ENCODE measurements around the gene CCDC81.
"Not testable (repeated sequence)": the region's sequence is repeated elsewhere in the genome, so short reads cannot be mapped to it uniquely, and the experiment has no call there.

CCDC81 gene

DNA sequence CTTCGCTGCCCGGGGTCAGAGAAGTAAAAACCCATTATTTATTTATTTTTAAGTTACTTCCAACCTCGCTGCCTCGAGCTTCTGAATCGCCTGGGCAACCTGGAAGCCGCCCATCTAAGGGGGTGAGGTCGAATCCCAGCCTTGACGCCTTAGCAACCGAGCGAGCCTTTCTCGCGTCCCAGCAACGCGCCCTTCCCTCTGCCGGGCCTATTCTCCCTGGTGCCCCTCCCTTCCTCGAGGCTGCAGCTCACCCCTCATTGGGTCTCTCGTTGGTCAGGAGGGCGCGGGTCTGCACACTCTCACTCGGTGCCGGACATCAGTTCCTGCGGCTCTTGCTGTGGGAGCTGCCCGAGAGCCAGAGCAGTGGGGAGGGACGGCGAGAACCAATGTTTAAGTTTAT, at the start of gene CCDC81:
TSS of gene CCDC81 (plus strand) at position 302 of the 400 bp plus-strand sequence. CDS start 277 bp downstream, outside the sequence.
- no peak for FAIRE-seq
- DNase-seq (ENCODE audit: insufficient read length, low spot score) = no peak

DNA sequence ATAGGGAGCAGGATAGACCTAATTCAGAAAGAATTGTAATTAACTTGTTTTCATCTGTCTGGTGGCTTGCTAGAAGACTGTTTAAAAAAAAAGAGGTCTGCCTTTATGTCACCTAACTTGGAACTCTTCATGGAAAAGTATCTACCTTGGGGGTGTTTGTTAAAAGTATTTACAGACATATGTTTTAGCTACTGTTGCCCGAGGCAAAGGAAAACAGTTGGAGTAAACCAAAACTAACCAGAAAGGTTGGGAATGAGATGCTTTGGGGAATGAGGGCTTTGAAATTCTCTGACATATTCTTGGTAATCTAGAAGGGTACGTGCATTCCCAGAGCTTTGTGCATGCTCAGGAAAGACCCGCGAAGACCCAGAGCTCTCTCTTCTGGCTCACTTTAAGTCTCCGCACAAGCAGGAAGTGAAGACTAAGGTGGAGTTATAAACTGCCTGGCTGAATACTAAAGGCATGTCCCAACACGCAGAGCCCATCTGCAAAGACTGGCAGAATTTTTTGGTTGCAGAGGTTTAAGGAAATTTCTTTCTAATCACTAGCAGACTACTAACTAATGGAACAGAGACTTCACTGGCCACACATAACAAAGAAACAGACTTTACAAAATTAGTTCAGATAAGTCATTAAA, 39.4 kb upstream of the CCDC81 start:
- no peak for DNase-seq (ENCODE audit: insufficient read length, low spot score)

DNA sequence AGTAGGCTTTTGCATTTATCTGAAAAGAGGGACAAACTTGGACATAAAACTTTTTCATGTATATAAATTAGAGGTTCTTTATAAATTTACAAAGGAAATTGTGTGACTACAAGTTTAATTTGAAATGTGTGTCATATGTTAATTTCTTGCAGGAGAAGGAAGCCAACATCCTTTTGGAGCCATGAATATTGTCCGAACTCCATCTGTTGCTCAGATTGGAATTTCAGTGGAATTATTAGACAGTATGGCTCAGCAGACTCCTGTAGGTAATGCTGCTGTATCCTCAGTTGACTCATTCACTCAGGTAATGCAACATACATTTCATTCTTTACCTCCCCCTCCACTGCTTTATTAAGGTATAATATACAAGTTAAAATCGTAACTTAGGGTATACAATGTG, 37.5 kb upstream of the CCDC81 start:
- FAIRE-seq = no peak
- DNase-seq (ENCODE audit: insufficient read length, low spot score) = no peak

More for the DNA sequence above, 39.4 kb upstream of the CCDC81 start:
- no peak for FAIRE-seq

- DNase-seq (ENCODE audit: insufficient read length, low spot score) (no peak), FAIRE-seq (no peak)
These were observed 33.3 kb upstream of the CCDC81 start for GRCh38 chr11:86341382-86341781.

DNA sequence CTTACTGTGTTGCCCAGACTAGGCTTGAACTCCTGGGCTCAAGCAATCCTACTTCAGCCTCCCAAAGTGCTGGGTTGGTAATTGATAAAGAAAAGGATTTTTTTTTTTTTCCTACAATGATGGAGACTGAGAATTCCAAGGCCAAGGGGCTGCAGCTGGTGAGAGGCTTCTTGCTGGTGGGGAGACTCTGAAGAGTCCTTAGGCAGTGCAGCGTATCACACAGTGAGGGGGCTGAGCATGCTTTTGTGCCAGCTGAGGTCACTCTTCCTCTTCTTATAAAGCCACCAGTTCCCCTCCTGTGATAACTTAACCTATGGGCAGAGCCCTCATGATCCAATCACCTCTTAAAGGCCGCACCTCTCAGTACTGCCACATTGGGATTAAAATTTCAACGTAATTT, 28.2 kb upstream of the CCDC81 start:
- FAIRE-seq (no peak), DNase-seq (ENCODE audit: insufficient read length, low spot score) (no peak)

DNA sequence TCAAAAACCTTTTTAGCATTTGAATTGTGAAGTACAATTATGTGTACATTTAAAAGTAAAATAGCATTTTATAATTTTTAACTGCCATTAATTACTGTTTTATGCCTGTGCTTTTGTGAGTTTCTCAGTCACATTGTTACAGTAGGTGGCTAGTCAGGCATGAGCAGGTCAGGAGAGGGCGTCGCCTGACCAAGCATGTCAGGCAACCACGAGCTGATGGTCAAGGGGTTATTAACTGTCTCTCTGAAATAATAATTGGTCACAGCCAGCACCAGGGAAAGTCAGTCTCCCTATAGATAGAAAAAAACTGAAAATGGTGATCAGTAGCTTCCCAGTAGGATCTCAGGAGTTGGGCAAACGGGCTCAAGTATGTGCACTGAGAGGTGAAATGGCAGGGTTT, 19.4 kb upstream of the CCDC81 start:
- FAIRE-seq (no peak), DNase-seq (ENCODE audit: insufficient read length, low spot score) (no peak)

GRCh38 chr11:86357412-86357811, 17.3 kb upstream of the CCDC81 start:
- not testable (repeated sequence) for FAIRE-seq; DNase-seq (ENCODE audit: insufficient read length, low spot score)

DNA sequence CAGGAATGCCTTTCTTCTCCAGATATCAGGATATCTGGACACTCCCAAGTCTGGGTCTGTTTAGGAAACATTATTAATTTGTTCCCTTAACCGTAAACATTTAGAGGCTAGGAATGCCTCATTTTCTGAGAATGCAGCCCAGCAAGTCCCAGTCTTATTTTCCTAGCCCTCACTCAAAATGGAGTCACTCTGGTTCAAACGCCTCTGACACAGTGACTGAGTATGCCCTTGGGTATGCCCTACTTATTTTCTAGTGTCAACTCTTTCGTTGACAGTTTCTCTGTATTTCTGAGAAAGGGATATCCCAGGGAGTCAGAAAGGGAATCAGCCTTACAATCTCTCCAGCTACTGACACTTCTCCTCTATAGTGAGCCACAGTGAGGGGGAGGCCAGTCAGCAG, 16.0 kb upstream of the CCDC81 start:
- DNase-seq (ENCODE audit: insufficient read length, low spot score) = no peak
- FAIRE-seq = no peak

- FAIRE-seq (no peak), DNase-seq (ENCODE audit: insufficient read length, low spot score) (peak; percentile 60)
These were observed 13.8 kb upstream of the CCDC81 start for GRCh38 chr11:86360775-86361395.

GRCh38 chr11:86363424-86363823, 11.3 kb upstream of the CCDC81 start:
- FAIRE-seq = no peak

DNA sequence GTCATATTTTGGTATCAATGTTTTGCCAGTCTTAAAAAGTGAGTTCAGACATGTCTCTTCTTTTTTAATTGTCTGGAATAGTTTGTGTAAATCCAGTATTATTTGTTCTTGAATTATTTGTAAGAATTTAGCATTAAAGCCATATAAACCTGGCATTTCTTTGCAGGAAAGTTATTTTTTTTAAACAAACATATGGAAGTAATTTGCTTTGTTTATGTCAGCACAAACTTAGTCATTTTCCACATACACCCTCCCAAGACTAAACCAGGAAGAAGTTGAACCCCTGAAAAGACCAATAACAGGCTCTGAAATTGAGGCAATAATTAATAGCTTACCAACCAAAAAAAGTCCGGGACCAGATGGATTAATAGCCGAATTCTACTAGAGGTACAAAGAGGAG, 9.1 kb upstream of the CCDC81 start:
- DNase-seq (ENCODE audit: insufficient read length, low spot score) = no peak
- no peak for FAIRE-seq

More at GRCh38 chr11:86363424-86363823, 11.3 kb upstream of the CCDC81 start:
- DNase-seq (ENCODE audit: insufficient read length, low spot score) = no peak

DNA sequence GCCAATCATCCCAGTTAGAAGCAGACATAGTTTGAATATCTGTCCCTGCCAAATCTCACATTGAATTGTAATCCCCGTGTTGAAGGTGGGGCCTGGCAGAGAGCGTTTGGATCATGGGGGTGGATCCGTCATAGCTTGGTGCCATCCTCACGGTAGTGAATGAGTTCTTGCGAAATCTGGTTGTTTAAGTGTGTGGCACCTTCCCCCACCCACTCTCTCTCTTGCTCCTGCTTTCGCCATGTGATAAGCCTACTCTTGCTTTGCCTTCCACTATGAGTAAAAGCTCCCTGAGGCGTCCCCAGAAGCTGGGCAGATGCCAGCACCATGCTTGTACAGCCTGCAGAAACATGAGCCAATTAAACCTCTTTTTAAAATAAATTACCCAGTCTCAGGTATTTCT, 5.0 kb upstream of the CCDC81 start:
- no peak for FAIRE-seq

DNA sequence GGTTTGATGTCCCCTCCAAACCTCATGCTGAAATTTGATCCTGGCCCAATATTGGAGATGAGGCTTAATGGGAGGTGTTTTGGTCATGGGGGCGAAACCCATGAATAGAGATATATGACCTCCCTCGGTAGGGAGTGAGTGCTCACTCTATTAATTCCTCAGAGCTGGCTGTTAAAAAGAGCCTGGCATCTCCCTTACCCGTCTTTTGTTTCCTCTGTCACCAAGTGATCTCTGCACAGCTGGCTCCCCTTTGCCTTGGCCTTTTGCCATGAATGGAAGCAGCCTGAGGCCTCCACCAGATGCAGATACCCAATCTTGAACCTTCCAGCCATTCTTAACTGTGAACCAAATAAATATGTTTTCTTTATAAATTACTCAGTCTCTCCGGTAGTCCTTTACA, 4.5 kb upstream of the CCDC81 start:
- FAIRE-seq (no peak), DNase-seq (ENCODE audit: insufficient read length, low spot score) (no peak)

More for the DNA sequence above, 5.0 kb upstream of the CCDC81 start:
- DNase-seq (ENCODE audit: insufficient read length, low spot score) = no peak

GRCh38 chr11:86370922-86371594, 3.6 kb upstream of the CCDC81 start:
- no peak for FAIRE-seq
- no peak for DNase-seq (ENCODE audit: insufficient read length, low spot score)

DNA sequence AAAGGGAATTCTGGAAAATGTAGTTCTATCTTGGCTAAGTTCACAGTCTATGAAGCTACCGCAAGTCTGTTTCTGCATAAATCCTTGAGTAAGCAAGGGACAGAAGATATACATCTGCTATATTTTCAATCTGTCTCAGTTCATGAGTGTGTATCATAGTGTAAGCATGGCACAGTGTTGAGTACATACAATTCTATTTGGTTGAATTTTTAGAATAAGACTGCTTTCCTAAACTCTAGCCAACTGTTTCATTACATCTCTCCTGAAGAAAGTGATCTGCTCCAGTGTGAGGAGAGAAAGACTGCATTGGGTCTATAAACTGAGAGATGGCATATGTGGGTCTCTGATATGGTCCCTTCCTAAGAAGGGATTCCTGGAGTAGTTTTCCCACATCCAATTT, 2.6 kb upstream of the CCDC81 start:
- DNase-seq (ENCODE audit: insufficient read length, low spot score) (no peak), FAIRE-seq (no peak)

DNA sequence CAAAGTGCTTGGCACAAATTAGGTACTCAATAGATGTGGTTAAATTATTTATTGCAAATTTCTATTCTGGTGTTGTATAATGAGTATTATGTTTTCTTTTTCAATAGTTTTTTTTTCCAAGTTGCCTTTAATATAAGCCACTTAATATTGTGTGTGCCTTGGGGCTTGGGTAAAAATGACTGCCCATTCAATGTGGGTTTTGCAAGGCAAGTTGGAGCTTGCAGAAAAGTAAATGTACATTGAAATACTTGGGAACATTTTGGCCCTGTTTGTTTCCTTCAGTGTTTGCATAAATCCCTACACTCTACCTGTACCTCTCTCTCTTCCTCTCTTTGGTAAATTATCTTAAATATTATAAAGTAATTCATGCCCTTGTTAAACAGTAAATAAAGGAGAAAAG, 2.1 kb upstream of the CCDC81 start:
- FAIRE-seq (no peak), DNase-seq (ENCODE audit: insufficient read length, low spot score) (no peak)

- no peak for DNase-seq (ENCODE audit: insufficient read length, low spot score)
- no peak for FAIRE-seq
These were observed 618 bp upstream of the CCDC81 start for GRCh38 chr11:86374069-86374468.

DNA sequence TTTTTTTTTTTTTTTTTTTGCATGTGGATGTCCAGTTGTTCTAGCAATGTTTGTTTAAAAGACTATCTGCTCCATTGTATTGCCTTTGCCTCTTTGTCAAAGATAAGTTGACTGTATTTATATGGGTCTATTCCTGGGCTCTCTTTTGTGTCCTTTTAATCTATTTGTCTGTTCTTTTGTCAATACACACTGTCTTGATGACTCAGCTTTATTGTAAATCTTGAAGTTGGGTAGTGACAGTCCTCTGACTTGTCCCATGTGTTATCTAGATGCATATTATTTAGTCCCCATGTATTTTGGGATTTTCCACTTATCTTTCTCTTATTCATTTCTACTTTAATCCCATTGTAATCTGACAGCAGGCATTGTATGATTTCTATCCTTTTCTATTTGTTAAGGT, 3.3 kb downstream of the CCDC81 start:
- no peak for FAIRE-seq
- no peak for DNase-seq (ENCODE audit: insufficient read length, low spot score)

- FAIRE-seq = no peak
- DNase-seq (ENCODE audit: insufficient read length, low spot score) = no peak
These were observed 5.8 kb downstream of the CCDC81 start for GRCh38 chr11:86380295-86381059.

GRCh38 chr11:86383041-86383955, 8.6 kb downstream of the CCDC81 start:
- FAIRE-seq (no peak), DNase-seq (ENCODE audit: insufficient read length, low spot score) (no peak)

Data from HTR-8/SVneo (cell line).